ENCODE measurements around the gene MLN. TPM values are rescaled to one million over a fixed set of nuclear protein-coding genes. Genes with fewer than 3 reads are reported as not detected.

Gene MLN
- total and polyA plus RNA-seq, 2 donors (not counting 1 experiment from before 2014, with no cell fraction given): not detected

DNA sequence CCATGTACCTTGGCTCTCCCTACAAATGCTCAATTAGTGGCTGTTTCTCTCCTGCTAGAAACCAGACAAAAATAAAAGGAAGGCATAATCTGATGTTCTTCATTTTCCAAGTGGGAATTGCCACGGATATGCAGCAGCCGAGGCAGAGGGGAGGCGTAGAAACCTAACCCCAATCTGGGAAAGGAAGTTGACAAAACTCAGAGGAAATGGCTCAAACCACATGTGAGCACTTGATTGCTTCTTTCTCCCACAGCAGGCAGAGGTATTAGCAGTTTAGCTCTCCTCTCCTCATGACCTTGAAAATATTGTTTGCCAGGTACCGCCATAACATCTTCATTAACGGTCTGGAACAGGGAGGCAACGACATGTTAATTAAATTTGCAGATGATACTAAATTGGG lies 3.8 kb upstream of the MLN start:
- H3K4me1 ChIP-seq (ENCODE audit: control insufficient read depth in 2 of 2, insufficient read depth in 2 of 2, low read length in 2 of 2): peaks cover 10% of the 10 kb centered on the region in 2 donors
- POLR2A ChIA-PET: no interaction called here
- no peaks in the 10 kb centered on the region for H3K9me3 Mint-ChIP-seq (ENCODE audit: insufficient read depth)
- no peak overlapping the region for H2AFZ ChIP-seq (ENCODE audit: insufficient read depth, low read depth, low read length, poor library complexity, severe bottlenecking)
- WGBS (ENCODE audit: insufficient coverage): 19% methylated on average over 4 of the region's 6 CpGs
- peaks cover 9% of the 10 kb centered on the region for H3K4me1 Mint-ChIP-seq
- H3K4me3 Mint-ChIP-seq: no peak overlapping the region
- H3K27me3 ChIP-seq (replicated peaks in 1 of 4; ENCODE audit: control extremely low read depth in 1 of 4, control insufficient read depth in 3 of 4, insufficient read depth in 4 of 4, low read length in 3 of 4): peaks cover 0 to 63% (median 10%) of the 10 kb centered on the region in 4 experiments
- H3K4me2 ChIP-seq (replicated peaks; ENCODE audit: low read depth, low read length, poor library complexity, severe bottlenecking): peak overlapping the region; percentile 16
- TF ChIP-seq, protein P1, sequence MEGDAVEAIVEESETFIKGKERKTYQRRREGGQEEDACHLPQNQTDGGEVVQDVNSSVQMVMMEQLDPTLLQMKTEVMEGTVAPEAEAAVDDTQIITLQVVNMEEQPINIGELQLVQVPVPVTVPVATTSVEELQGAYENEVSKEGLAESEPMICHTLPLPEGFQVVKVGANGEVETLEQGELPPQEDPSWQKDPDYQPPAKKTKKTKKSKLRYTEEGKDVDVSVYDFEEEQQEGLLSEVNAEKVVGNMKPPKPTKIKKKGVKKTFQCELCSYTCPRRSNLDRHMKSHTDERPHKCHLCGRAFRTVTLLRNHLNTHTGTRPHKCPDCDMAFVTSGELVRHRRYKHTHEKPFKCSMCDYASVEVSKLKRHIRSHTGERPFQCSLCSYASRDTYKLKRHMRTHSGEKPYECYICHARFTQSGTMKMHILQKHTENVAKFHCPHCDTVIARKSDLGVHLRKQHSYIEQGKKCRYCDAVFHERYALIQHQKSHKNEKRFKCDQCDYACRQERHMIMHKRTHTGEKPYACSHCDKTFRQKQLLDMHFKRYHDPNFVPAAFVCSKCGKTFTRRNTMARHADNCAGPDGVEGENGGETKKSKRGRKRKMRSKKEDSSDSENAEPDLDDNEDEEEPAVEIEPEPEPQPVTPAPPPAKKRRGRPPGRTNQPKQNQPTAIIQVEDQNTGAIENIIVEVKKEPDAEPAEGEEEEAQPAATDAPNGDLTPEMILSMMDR (IDR thresholded peaks at IDR 0.05): no peak
- TF ChIP-seq EZH2 (IDR thresholded peaks at IDR 0.05; ENCODE audit: borderline replicate concordance, insufficient read depth, low read depth, low read length, poor library complexity, severe bottlenecking): no peak
- H3K79me2 ChIP-seq (ENCODE audit: control insufficient read depth, insufficient read depth, low read length): no peaks in the 10 kb centered on the region
- H3K27ac Mint-ChIP-seq: no peak overlapping the region
- H4K20me1 ChIP-seq (ENCODE audit: control insufficient read depth, insufficient read depth, low read length, poor library complexity, severe bottlenecking): no peaks in the 10 kb centered on the region
- CTCF ChIA-PET: interaction anchor here (1.5 kb wide), 1 partner anchor 220 kb away, joined by 3 read pairs; no protein-coding TSS in a partner anchor
- DNase-seq: no peak
- intact Hi-C loops (cut with micrococcal nuclease): no loop called here
- no peaks in the 10 kb centered on the region for H3K36me3 ChIP-seq (replicated peaks in 1 of 2; ENCODE audit: control extremely low read depth in 1 of 2, control insufficient read depth in 1 of 2, extremely low read depth in 1 of 2, insufficient read depth in 2 of 2, low read length in 1 of 2)
- H3K27ac ChIP-seq (ENCODE audit: low read length in 2 of 2): no peak overlapping the region
- ATAC-seq (ENCODE audit: low read depth): no peak
- peaks cover 67% of the 10 kb centered on the region for H3K27me3 Mint-ChIP-seq
- H3K9me3 ChIP-seq (ENCODE audit: control extremely low read depth in 1 of 3, control insufficient read depth in 2 of 3, insufficient read depth in 1 of 3, low read length in 2 of 3): peaks cover 0 to 6% (median 0%) of the 10 kb centered on the region in 3 donors
- H3K4me3 ChIP-seq (ENCODE audit: control extremely low read depth in 1 of 5, extremely low read depth in 1 of 5, insufficient read depth in 1 of 5, low read depth in 2 of 5, low read length in 4 of 5): no peak overlapping the region
- no peak overlapping the region for H3K9ac ChIP-seq (ENCODE audit: low read length)

DNA sequence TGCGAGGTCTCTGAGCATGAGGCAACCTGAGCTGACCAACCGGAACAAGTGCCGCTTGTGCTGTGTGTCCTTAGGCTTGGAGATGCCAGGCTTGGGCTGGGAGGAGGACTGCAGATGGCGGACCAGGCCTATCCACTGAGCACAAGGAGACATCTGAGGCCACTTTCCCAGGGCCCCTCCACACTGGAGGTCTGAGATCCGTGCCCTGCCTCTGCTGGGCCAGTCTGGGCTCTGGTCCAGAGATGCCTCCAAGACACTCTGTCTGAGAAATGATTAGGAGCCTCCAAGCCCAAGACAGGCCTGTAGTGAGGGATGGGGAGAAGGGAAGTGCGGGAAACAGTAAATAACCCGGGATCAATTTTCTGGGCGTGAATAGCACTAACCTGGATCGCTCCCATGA lies 3.0 kb upstream of the MLN start:
- DNase-seq (no peak), ATAC-seq (ENCODE audit: low read depth) (no peak)
- no peak overlapping the region for H2AFZ ChIP-seq (ENCODE audit: insufficient read depth, low read depth, low read length, poor library complexity, severe bottlenecking)
- peaks cover 10% of the 10 kb centered on the region in 2 donors for H3K4me1 ChIP-seq (ENCODE audit: control insufficient read depth in 2 of 2, insufficient read depth in 2 of 2, low read length in 2 of 2)
- no peak overlapping the region for H3K27ac ChIP-seq (ENCODE audit: low read length in 2 of 2)
- CTCF ChIA-PET: no interaction called here
- POLR2A ChIA-PET: no interaction called here
- no peak overlapping the region for H3K4me3 Mint-ChIP-seq
- H3K9me3 Mint-ChIP-seq (ENCODE audit: insufficient read depth): no peaks in the 10 kb centered on the region
- H3K27me3 Mint-ChIP-seq: peaks cover 63% of the 10 kb centered on the region
- no peaks in the 10 kb centered on the region for H3K36me3 ChIP-seq (replicated peaks in 1 of 2; ENCODE audit: control extremely low read depth in 1 of 2, control insufficient read depth in 1 of 2, extremely low read depth in 1 of 2, insufficient read depth in 2 of 2, low read length in 1 of 2)
- peaks cover 0 to 2% (median 0%) of the 10 kb centered on the region in 3 donors for H3K9me3 ChIP-seq (ENCODE audit: control extremely low read depth in 1 of 3, control insufficient read depth in 2 of 3, insufficient read depth in 1 of 3, low read length in 2 of 3)
- no peak overlapping the region for H3K4me2 ChIP-seq (replicated peaks; ENCODE audit: low read depth, low read length, poor library complexity, severe bottlenecking)
- H3K79me2 ChIP-seq (ENCODE audit: control insufficient read depth, insufficient read depth, low read length): no peaks in the 10 kb centered on the region
- no peak for TF ChIP-seq EZH2 (IDR thresholded peaks at IDR 0.05; ENCODE audit: borderline replicate concordance, insufficient read depth, low read depth, low read length, poor library complexity, severe bottlenecking)
- TF ChIP-seq, protein P1 (IDR thresholded peaks at IDR 0.05): no peak
- peaks cover 0 to 56% (median 7%) of the 10 kb centered on the region in 4 experiments for H3K27me3 ChIP-seq (replicated peaks in 1 of 4; ENCODE audit: control extremely low read depth in 1 of 4, control insufficient read depth in 3 of 4, insufficient read depth in 4 of 4, low read length in 3 of 4)
- H3K4me1 Mint-ChIP-seq: peaks cover 9% of the 10 kb centered on the region
- no peaks in the 10 kb centered on the region for H4K20me1 ChIP-seq (ENCODE audit: control insufficient read depth, insufficient read depth, low read length, poor library complexity, severe bottlenecking)
- WGBS (ENCODE audit: insufficient coverage): 70% methylated on average over 8 of the region's 9 CpGs
- H3K27ac Mint-ChIP-seq: no peak overlapping the region
- intact Hi-C loops (cut with micrococcal nuclease): no loop called here
- H3K4me3 ChIP-seq (ENCODE audit: control extremely low read depth in 1 of 5, extremely low read depth in 1 of 5, insufficient read depth in 1 of 5, low read depth in 2 of 5, low read length in 4 of 5): no peak overlapping the region
- no peak overlapping the region for H3K9ac ChIP-seq (ENCODE audit: low read length)

Measured in B cell (primary cell).